GM18499 (cell line): ENCODE results near the gene DLGAP5.

Experiments
- ATAC-seq: cut with Tn5 transposase; IDR thresholded peaks from one replicate; pipeline ENCODE4 v1.9.1; 2021; ENCODE audit warnings: moderate number of reproducible peaks; ENCODE audit not compliant: insufficient read depth, unreplicated experiment

Gene DLGAP5

DNA sequence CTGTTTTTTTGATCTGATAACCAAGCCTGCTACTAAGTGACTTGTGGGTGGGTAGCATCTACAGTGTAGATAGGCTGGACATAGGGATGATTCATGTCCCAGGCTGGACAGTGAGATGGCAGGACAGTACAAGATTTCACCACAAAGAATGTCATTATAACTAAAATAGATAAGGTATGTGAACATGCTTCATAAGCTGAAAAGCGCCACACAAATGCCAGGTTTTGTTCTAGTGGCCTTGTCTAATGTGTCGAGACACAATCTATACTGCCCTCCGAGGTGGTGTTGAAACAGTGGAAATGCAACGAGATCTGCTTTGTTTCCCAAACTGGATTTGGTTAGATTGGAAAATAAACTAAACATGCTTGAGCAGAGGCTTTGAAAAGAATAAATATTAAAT is 58.0 kb downstream of the DLGAP5 start:
- ATAC-seq = no peak

GRCh38 chr14:55131370-55132137 is 59.8 kb downstream of the DLGAP5 start:
- ATAC-seq = no peak

- ATAC-seq = no peak
These were observed 61.2 kb downstream of the DLGAP5 start for GRCh38 chr14:55130196-55130550.

GRCh38 chr14:55129428-55130195 is 61.8 kb downstream of the DLGAP5 start:
- no peak for ATAC-seq

- ATAC-seq = no peak
These were observed 62.3 kb downstream of the DLGAP5 start, which contains the start of gene LGALS3 for GRCh38 chr14:55129086-55129427. TSS of gene LGALS3 (plus strand) at chr14:55129252. CDS start at chr14:55137374, 8,122 bp downstream.

GRCh38 chr14:55128386-55129085 is 62.8 kb downstream of the DLGAP5 start:
- ATAC-seq = no peak

DNA sequence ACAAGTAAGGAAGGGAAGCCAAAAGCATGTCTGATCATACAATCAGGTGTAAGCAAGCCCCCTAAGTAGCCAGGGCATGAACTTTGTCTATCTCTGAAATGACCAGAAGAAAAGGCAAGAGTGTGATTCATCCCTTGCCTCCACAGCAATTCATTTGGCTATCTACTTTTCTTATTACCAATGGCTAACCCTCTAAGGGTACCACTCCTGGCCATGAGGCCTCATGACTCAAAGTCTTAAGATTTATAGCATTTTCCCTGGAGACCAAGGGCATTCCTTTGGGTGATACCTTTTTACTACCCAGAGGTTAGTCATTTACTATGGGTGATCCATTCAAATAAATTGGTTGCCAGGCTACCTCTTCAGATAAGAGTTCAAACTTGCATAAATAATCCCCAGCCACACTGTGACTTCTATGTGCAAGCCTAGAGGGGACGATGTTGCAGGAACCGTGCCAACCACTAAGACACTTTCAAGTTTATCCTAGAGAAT is 63.9 kb downstream of the DLGAP5 start:
- ATAC-seq = no peak

DNA sequence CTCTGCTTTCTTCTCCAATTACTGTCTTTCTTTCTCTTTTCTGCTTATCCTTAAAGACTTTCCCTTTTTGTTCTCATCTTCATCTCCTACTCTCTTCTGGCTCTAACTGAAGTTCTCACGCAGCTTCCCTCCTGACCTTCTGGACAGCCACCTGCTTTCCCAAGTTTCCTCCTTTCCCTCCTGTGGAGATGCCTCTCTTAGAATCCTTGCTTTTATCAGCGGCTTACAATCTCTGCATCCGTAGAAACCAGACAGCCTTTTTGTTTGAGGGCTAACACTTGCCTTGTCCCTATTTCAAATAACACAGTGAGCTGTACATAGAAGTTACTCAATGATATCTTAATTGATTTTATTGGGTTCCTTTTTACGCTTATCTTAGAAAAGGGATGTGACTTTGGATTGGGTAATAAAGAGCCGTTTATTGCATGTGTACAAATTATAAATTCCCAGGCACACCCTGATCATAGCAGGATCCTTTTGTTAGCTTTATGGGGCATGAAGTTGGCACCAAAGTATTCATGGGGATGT is 64.4 kb downstream of the DLGAP5 start:
- no peak for ATAC-seq

DNA sequence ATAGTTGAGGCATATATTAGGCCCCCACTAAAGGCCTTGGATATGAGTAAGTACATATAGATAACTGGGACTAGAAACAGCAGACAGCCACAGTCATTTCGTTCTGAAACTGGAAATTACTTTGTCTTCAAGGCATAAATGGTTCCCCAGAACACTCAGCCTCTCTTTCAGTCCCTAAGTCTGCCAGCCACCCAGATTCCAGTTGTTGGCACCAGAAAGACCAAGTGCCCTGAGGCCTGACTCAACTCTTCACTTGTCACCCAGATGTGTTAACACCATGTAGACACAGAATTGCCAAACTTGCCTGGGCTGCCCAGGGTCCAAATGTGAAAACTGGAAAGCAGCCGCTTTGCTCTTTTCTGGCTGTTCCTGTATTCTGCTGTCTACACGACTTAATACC is 65.4 kb downstream of the DLGAP5 start:
- ATAC-seq = no peak

DNA sequence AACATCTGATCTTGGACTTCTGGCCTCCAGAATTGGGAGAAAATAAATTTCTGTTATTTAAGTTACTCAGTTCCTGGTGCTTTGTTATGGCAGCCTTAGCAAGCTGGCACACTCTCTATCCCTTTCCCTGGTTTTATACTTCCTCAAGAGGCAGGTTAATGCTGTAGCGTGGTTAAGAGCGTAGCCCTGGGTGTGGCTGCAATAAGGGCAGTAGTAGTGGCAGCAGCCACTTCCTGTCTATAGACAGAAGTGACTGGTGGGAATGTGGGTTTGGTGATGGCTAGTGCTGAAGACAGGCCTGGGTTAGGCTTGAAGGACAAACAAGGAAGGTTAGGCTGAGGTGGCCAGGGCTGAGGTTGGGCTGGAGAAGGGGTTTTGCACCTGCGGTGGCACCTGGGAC is 66.0 kb downstream of the DLGAP5 start:
- ATAC-seq = no peak

GRCh38 chr14:55124774-55125386 is 66.5 kb downstream of the DLGAP5 start:
- no peak for ATAC-seq

- ATAC-seq = no peak
These were observed 67.3 kb downstream of the DLGAP5 start for GRCh38 chr14:55123852-55124639.

DNA sequence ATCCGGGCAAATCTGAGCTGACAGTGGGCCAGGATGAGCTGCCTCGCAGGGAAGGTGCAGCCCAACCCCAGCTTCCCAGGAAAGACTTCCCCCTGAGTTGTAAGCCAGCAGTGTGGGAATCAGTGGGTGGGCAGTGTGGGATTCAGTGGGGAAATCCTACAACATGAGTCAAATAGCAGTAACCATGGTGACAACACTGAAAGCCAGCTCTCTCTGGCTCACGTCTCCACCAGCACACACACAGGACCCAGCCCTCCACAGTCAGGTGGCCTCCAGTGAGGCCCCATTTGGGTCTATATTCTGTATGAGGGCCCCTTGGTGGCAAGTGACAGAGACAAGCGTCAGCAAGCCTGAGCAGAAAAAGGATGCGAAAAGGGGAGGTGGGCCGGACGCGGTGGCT is 68.3 kb downstream of the DLGAP5 start:
- ATAC-seq = no peak

- ATAC-seq = no peak
These were observed 68.9 kb downstream of the DLGAP5 start for GRCh38 chr14:55122440-55122986.

- ATAC-seq = no peak
These were observed 69.6 kb downstream of the DLGAP5 start for GRCh38 chr14:55121628-55122439.

DNA sequence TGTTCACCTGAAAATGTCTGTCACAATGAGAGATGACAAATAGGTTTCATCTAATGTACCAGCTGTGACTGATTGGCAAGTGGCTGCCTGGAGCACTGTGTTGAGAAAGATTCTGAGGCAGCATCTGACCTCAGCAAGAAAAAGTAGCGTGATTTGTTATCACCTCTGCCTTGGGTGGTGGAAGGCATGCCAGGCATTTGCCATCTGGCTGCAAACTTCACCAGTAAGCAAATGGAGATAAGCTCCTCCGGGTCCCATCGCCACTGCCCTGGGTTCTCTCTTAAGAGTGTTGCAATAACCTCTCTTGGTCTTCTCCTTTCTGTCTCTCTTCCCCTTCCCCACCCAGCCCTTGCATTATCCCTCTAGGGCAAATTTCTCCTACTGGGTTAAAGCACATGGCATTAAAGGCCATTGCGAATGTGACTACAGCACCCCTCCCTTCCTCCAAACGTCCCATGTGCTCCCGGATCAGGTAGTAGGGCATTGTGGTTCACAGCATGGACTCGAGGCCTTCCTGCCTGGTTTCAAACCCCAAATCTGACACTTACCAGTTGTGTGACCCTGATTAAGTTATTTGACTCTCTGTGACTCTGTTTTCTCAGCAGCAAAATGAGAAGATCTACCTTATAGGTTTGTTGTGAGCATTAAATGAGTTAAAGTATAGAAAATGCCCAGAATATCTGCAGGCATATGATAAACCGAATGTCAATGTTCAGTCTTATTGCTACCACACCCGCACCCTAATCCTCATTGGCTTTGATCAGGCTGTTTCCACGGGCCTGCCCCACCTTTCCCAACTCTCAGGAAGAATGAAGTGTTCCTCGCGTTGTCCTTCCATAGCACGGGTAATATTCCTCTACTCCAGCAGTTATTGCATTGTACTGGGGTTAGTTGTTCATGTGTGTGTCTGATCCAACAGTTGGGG is 70.6 kb downstream of the DLGAP5 start:
- no peak for ATAC-seq

DNA sequence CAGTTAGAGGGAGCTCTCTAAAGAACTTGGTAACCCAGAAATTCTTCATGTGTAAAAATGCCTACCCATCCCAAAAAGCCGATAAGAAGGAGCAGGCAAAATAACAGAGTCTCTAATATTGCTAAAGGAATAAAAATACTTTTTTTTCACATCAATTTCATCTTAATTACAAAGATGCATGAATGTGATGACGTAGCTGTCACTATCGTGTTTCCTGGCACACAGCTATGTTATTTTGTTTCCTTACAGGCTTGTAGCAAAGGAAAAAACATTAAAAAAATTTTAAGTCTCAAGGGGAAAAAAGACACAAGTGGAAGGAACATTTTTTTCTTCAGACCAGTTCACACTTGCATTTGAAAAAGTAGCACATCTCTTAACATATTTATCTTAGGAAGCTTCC is 72.6 kb downstream of the DLGAP5 start:
- no peak for ATAC-seq
